Measurements from ENCODE around the gene TTC8.
A peak's percentile ranks its signal among the peaks of the same experiment; 100 is the strongest.
"Not testable (repeated sequence)": the region's sequence is repeated elsewhere in the genome, so short reads cannot be mapped to it uniquely, and the experiment has no call there.

TTC8 gene

GRCh38 chr14:88825078-88825458 lies 617 bp downstream of the TTC8 start:
- DNase-seq (ENCODE audit: low spot score): no peak

- DNase-seq (ENCODE audit: low spot score): no peak
Measured at GRCh38 chr14:88825503-88825902, 1.1 kb downstream of the TTC8 start.

GRCh38 chr14:88829188-88829587 lies 4.7 kb downstream of the TTC8 start:
- no peak for DNase-seq (ENCODE audit: low spot score)

GRCh38 chr14:88829685-88830302 lies 5.3 kb downstream of the TTC8 start:
- DNase-seq (ENCODE audit: low spot score): no peak

GRCh38 chr14:88831284-88831683 lies 6.8 kb downstream of the TTC8 start:
- no peak for DNase-seq (ENCODE audit: low spot score)

- no peak for DNase-seq (ENCODE audit: low spot score)
Measured at GRCh38 chr14:88834883-88835431, 10.5 kb downstream of the TTC8 start.

- no peak for DNase-seq (ENCODE audit: low spot score)
Measured at GRCh38 chr14:88835661-88836060, 11.2 kb downstream of the TTC8 start.

GRCh38 chr14:88837495-88837894 lies 13.0 kb downstream of the TTC8 start:
- DNase-seq (ENCODE audit: low spot score): no peak

- DNase-seq (ENCODE audit: low spot score): no peak
Measured at GRCh38 chr14:88838015-88838414, 13.6 kb downstream of the TTC8 start.

GRCh38 chr14:88840926-88841325 lies 16.5 kb downstream of the TTC8 start:
- DNase-seq (ENCODE audit: low spot score): no peak

- DNase-seq (ENCODE audit: low spot score): no peak
Measured at GRCh38 chr14:88841741-88842140, 17.3 kb downstream of the TTC8 start.

GRCh38 chr14:88842414-88842813 lies 18.0 kb downstream of the TTC8 start:
- DNase-seq (ENCODE audit: low spot score): no peak

GRCh38 chr14:88844980-88845491 lies 20.6 kb downstream of the TTC8 start:
- no peak for DNase-seq (ENCODE audit: low spot score)

GRCh38 chr14:88848571-88848970 lies 24.1 kb downstream of the TTC8 start:
- no peak for DNase-seq (ENCODE audit: low spot score)

- DNase-seq (ENCODE audit: low spot score): no peak
Measured at GRCh38 chr14:88849716-88850115, 25.3 kb downstream of the TTC8 start.

- no peak for DNase-seq (ENCODE audit: low spot score)
Measured at GRCh38 chr14:88851587-88851986, 27.1 kb downstream of the TTC8 start.

- DNase-seq (ENCODE audit: low spot score): no peak
Measured at GRCh38 chr14:88852632-88853031, 28.2 kb downstream of the TTC8 start.

GRCh38 chr14:88853129-88853528 lies 28.7 kb downstream of the TTC8 start:
- DNase-seq (ENCODE audit: low spot score): no peak

GRCh38 chr14:88856786-88857366 lies 32.4 kb downstream of the TTC8 start:
- no peak for DNase-seq (ENCODE audit: low spot score)

- not testable (repeated sequence) for DNase-seq (ENCODE audit: low spot score)
Measured at GRCh38 chr14:88857861-88858260, 33.4 kb downstream of the TTC8 start.

GRCh38 chr14:88859118-88859517 lies 34.7 kb downstream of the TTC8 start:
- not testable (repeated sequence) for DNase-seq (ENCODE audit: low spot score)

- DNase-seq (ENCODE audit: low spot score): peak; percentile 16
Measured at GRCh38 chr14:88863167-88863566, 38.7 kb downstream of the TTC8 start.

GRCh38 chr14:88864198-88864597 lies 39.7 kb downstream of the TTC8 start:
- no peak for DNase-seq (ENCODE audit: low spot score)

GRCh38 chr14:88866305-88866704 lies 41.9 kb downstream of the TTC8 start:
- DNase-seq (ENCODE audit: low spot score): no peak

Measured in SW480 (cell line).